ENCODE results near the gene FARP1.
"Not testable (repeated sequence)": the region's sequence is repeated elsewhere in the genome, so short reads cannot be mapped to it uniquely, and the experiment has no call there.

The FARP1 gene

DNA sequence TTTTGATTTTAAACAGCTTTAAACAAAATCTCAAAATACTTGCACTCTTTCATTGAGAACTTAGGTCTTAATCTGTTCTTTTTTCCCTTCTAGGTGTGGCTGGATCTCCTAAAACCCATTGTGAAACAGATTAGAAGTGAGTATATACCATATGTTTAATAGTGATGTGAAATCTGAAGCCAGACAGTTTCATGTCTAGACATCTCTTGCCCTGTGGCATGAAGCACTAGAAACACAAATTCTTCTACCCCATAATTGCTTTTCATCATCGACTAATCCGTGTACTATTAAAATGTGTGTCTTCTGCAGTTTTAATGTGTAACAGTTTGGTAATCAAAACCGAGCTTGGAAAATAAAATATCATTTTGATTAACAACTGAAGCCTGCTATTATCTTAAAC lies 222.4 kb downstream of the FARP1 start:
- DNase-seq (ENCODE audit: low read depth in 2 of 2), result no peak

GRCh38 chr13:98366010-98366409 lies 223.1 kb downstream of the FARP1 start:
- no peak for DNase-seq (ENCODE audit: low read depth in 2 of 2)

DNA sequence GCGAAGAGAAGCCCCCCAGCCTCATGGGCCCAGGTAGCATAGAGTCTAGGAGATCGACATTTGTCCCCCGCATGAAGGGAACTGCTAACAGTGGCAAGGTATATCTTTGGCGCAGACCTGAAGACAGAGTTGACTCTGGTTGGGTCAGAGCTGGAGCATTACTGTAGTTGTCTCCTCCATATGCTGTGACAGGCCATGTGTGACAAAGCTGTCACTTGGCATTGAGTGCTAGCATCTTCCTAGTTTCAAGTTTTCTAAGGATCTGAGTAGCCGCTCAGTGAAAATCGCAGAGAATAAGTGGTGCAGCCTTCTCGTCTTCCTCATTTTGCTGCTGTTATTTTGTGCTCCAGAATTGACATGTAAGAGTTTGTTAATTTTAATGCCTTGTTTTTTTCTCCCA lies 223.5 kb downstream of the FARP1 start:
- DNase-seq (ENCODE audit: low read depth in 2 of 2), result no peak

GRCh38 chr13:98366959-98367358 lies 224.1 kb downstream of the FARP1 start:
- no peak for DNase-seq (ENCODE audit: low read depth in 2 of 2)

DNA sequence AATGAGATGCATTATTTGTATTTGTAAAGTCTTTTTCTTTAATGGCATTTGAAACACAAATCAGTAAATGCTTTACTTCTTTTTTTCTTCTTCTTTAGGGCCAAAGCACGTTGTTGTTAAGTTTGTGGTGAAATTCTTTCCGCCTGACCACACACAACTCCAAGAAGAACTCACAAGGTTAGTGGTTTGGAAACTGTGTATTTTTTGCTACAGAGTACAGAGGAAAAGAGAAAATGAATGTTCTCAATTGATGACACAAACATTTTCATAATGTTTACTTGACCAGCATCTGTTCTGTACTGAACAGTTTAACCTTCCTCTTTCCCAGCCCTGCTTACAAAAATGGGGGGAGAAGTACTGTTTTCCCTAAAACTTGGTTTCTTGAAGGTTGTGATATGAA lies 225.1 kb downstream of the FARP1 start:
- no peak for DNase-seq (ENCODE audit: low read depth in 2 of 2)

DNA sequence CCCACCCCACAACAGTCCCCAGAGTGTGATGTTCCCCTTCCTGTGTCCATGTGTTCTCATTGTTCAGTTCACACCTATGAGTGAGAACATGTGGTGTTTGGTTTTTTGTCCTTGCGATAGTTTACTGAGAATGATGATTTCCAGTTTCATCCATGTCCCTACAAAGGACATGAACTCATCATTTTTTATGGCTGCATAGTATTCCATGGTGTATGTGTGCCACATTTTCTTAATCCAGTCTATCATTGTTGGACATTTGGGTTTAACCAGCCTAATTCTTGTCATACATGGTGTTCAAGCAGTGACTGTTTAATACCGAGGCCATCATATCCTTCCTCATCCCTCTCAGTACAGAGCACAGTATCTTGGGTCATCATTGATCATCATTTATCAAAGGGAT lies 226.6 kb downstream of the FARP1 start:
- not testable (repeated sequence) for DNase-seq (ENCODE audit: low read depth in 2 of 2)

DNA sequence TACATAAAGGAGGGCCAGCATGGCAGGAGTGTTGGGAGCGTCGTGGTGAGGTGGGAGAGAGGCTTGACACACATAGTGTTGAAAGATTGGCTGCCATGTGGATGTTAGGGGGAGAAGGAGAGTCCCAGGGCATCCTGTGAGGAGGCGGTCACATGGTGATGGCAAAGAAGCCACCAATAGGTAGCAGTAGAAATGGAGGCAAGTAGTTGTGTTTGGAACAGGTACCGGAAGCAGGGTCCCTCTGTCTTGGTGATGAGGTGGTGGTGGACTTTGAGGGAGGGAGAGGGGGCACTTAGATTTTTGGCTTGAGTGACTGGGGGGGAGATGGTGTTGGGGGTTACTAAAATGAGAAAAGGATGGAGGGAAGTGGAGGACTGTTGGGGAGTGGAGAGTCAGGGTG lies 227.4 kb downstream of the FARP1 start:
- no peak for DNase-seq (ENCODE audit: low read depth in 2 of 2)

GRCh38 chr13:98370806-98371515 lies 228.1 kb downstream of the FARP1 start:
- DNase-seq (ENCODE audit: low read depth in 2 of 2), result no peak

DNA sequence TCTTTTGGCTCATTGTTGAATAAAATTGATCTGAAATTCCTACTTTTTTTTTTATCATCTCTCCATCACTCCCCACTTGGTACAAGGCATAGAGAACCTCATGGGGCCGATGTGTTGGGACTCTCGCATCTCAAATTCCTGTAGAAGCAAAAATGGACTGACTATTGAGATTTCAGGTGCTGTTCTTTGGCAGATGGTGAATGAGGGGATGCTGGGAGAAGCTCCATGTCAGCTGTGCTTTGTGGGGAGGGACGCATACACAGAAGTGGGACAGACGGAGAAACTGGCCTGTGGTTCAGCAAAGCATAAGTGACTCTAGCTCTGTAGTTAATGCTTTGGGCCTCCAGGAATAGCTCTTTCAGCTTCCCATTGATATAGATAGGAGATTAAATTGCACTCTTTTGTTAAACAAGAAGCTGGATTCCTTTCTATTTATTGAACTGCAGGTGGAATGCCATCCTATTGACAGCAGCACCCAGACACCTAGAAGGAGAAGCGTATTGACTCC lies 228.7 kb downstream of the FARP1 start:
- no peak for DNase-seq (ENCODE audit: low read depth in 2 of 2)

GRCh38 chr13:98372876-98373275 lies 230.0 kb downstream of the FARP1 start:
- no peak for DNase-seq (ENCODE audit: low read depth in 2 of 2)

DNA sequence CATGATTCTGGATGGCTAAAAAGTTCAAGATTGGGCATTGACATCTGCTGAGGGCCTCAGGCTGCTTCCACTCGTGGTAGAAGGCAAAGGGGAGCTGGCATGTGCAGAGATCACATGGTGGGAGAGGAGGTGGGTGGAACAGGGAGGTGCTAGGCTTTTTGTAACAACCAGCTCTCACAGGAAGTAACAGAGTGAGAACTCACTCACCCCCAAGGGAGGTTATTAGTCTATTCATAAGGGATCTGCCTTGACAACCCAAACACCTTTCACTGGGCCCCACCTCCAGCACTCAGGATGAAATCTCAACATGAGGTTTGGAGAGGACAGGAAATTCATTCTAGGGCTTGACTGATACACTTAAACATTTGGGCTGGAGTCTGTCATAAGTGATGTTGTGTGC lies 231.9 kb downstream of the FARP1 start:
- no peak for DNase-seq (ENCODE audit: low read depth in 2 of 2)

DNA sequence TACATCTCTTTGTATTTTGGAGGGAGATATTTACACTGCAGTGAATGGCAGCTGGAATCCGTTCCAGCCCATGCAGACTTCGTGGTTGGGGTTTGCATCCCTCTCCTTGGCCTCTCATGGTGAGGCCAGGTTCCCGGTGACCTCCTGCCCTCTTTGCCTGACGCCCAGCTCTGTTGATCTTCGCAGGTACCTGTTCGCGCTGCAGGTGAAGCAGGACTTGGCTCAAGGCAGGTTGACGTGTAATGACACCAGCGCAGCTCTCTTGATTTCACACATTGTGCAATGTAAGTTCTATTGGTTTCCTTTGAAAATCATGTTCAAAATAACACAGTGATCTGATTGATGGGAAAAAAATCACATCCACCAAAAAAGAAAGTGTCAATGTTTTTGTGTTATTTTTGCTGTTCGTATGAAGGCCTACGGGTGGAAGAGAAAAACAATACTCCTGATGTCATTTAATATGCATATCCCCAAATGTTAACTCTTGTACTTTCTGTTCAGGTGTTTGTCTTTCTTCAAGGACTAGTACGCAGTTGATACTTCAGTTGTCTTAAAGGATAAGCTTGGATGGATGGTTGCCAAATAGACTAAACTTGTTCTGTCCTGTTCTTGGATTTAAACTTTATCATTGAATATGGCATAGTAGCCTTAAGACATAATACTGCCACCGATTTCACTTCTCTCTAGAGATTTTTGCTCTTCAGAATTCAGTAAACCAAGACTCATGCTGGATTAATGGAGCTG lies 234.9 kb downstream of the FARP1 start:
- no peak for DNase-seq (ENCODE audit: low read depth in 2 of 2)

DNA sequence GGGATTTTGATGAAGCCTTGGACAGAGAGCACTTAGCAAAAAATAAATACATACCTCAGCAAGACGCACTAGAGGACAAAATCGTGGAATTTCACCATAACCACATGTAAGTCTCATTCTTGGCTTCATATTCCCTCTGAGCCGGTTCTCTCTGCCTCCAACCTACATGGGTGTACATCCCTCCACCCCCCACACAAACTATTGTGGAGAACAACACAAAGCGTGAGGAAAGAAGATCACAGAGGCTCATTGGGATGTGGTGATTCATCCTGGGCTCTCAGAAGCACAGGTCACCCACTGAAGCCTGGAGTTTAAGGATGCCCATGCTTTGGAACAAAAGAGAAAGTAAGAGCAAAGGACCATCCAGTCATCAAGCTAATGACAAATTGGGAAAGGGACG lies 241.8 kb downstream of the FARP1 start:
- no peak for DNase-seq (ENCODE audit: low read depth in 2 of 2)

DNA sequence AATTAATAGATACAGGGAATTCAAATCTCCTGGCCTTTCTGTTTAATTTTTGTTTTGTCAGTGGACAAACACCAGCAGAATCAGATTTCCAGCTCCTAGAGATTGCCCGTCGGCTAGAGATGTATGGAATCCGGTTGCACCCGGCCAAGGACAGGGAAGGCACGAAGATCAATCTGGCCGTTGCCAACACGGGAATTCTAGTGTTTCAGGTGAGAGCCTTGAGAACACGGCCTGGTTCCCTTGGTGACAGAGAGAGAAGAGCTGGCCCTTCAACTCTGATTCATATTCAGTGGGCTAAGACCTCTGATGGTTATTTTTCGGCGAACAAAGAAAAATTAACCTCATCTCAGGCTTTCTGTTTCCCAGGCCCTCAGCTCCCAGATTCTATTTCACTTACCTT lies 242.7 kb downstream of the FARP1 start:
- no peak for DNase-seq (ENCODE audit: low read depth in 2 of 2)

GRCh38 chr13:98386637-98387036 lies 243.7 kb downstream of the FARP1 start:
- no peak for DNase-seq (ENCODE audit: low read depth in 2 of 2)

DNA sequence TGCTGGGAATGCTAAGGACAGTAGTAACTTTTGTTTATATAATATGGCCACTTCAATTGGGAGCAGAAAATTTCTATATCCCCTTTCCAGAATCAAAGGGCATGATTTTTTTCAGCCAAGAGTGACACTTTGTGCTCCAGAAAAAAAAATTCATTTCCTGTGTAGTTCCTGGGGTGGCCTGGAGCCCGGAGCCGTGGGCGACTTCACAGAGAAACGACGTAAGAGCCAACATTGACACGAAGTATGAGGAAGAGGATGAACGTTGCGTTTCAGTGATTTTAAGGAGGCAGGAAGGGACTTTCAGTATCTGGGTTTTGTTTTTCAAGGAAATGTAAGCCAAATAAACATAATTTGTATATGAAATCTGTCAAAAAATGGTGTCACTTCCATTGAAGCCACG lies 246.4 kb downstream of the FARP1 start:
- no peak for DNase-seq (ENCODE audit: low read depth in 2 of 2)

DNA sequence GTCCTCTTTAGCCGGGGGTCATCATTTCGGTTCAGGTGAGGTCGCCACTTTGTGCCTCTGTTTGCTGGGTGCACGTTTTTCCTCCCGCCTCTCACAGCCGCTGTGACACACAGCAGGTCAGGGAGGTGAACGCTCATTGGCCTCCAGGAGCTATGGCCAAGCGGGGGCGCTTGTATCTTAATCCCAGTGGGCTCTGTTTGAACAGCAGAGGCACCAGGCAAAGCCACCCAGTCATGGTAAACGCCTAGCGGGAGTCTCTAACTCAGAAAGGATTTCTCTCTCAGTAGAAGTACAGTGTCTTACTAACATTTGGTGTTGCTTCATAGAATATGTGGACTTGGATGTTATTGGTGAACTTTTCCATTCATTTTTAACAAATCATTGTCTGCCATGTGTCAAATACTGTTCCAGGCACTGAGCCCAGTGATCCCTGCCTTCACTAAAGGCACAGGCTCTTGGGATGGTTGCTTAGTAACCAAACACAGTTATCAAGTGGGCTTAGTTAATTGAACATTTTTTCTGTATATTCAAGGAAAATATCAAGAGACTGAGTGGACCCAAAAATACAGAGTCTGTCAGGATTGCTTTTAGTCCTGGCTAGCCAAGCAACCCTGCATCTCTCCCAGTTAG lies 247.3 kb downstream of the FARP1 start:
- no peak for DNase-seq (ENCODE audit: low read depth in 2 of 2)

- no peak for DNase-seq (ENCODE audit: low read depth in 2 of 2)
Measured at GRCh38 chr13:98393873-98394272, 251.0 kb downstream of the FARP1 start.

- no peak for DNase-seq (ENCODE audit: low read depth in 2 of 2)
Measured at GRCh38 chr13:98394820-98395510, 252.1 kb downstream of the FARP1 start.

GRCh38 chr13:98396071-98396710 lies 253.3 kb downstream of the FARP1 start:
- DNase-seq (ENCODE audit: low read depth in 2 of 2), result no peak

DNA sequence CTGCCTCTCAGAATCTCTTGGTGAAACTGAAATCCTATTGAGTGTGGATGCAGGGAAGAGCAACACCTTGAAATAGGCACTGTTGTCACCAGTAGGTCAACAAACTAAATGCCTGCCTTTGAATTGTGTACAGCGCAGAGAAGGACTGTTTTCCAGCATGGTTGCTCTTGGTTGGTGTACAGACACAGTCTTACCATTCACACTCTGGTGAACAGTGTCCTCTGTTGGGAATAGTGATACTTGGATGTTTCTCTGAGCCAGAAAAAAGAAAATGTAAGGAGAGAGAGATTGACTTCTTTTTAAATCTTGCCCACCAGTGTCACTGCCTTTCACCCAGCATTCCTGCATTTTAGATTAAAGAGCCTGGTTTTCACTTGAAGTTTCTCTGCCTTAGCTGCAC lies 254.3 kb downstream of the FARP1 start:
- no peak for DNase-seq (ENCODE audit: low read depth in 2 of 2)

GRCh38 chr13:98397861-98398260 lies 255.0 kb downstream of the FARP1 start:
- DNase-seq (ENCODE audit: low read depth in 2 of 2), result no peak

Data from stimulated activated CD4-positive, alpha-beta T cell treated with anti-CD3 and anti-CD28 coated beads, Interleukin-12 subunit alpha, Interleukin-12 subunit beta, amount 100 ng/mL, for 24 hours (primary cell).